GM23338 (cell line): ENCODE data around the gene COQ6. TPM values are rescaled to one million over a fixed set of nuclear protein-coding genes. Genes with fewer than 3 reads are reported as not detected.

Source experiments
- ATAC-seq: fragments of 200-7000 bp; cut with Tn5 transposase; 3 replicates; pipeline ENCODE4 v1.9.1; 2020
- DNase-seq: peaks from one replicate; pipeline ENCODE4 v3.0.0-alpha.2; 2015; ENCODE audit warnings: low spot score
- H2AFZ ChIP-seq: fragments of 200-600 bp; sonication (generic); 2 replicates; pipeline ENCODE4 v1.8.0; 2016; ENCODE audit warnings: antibody characterized with exemption, mild to moderate bottlenecking, moderate library complexity
- H3F3A ChIP-seq: fragments of 200-600 bp; sonication (generic); replicated peaks from 2 replicates; pipeline ENCODE4 v1.8.0; 2017; ENCODE audit warnings: antibody characterized with exemption, mixed run types, low read depth
- H3K27ac ChIP-seq: fragments of 200-600 bp; sonication (generic); 2 replicates; pipeline ENCODE4 v1.6.1; 2016; ENCODE audit warnings: low read depth
- H3K27me3 ChIP-seq: fragments of 200-600 bp; sonication (generic); 2 replicates; pipeline ENCODE4 v1.8.0; 2016; ENCODE audit warnings: mild to moderate bottlenecking, mixed run types, moderate library complexity; ENCODE audit not compliant: insufficient read depth
- H3K36me3 ChIP-seq: fragments of 200-600 bp; sonication (generic); 2 replicates; pipeline ENCODE4 v1.8.0; 2016; ENCODE audit warnings: mild to moderate bottlenecking; ENCODE audit not compliant: insufficient read depth
- H3K4me1 ChIP-seq: fragments of 200-600 bp; sonication (generic); 2 replicates; pipeline ENCODE4 v1.8.0; 2016; ENCODE audit warnings: mild to moderate bottlenecking, moderate library complexity; ENCODE audit not compliant: insufficient read depth
- H3K4me2 ChIP-seq: fragments of 200-600 bp; sonication (generic); 2 replicates; pipeline ENCODE4 v1.7.1; 2017; ENCODE audit warnings: mixed run types
- H3K4me3 ChIP-seq: fragments of 200-600 bp; sonication (generic); 2 replicates; pipeline ENCODE4 v1.6.1; 2016; ENCODE audit warnings: mixed run types
- H3K79me2 ChIP-seq: fragments of 200-600 bp; sonication (generic); replicated peaks from 2 replicates; pipeline ENCODE4 v1.8.0; 2017; ENCODE audit warnings: mild to moderate bottlenecking; ENCODE audit not compliant: insufficient read depth
- H3K9me2 ChIP-seq: fragments of 200-600 bp; sonication (generic); 2 replicates; pipeline ENCODE4 v1.8.0; 2017; ENCODE audit not compliant: insufficient read depth
- H4K20me1 ChIP-seq: fragments of 200-600 bp; sonication (generic); replicated peaks from 2 replicates; pipeline ENCODE4 v1.8.0; 2017; ENCODE audit warnings: mild to moderate bottlenecking; ENCODE audit not compliant: insufficient read depth
- H3K27ac Mint-ChIP-seq: 2 replicates; pipeline ENCODE4 v1.8.0; 2020; ENCODE audit warnings: inconsistent platforms, mild to moderate bottlenecking, moderate library complexity, mixed read lengths
- H3K27me3 Mint-ChIP-seq: 3 replicates; pipeline ENCODE4 v1.8.0; 2022; ENCODE audit warnings: low read depth, mild to moderate bottlenecking, moderate library complexity, mixed read lengths, inconsistent platforms; ENCODE audit not compliant: insufficient read depth, poor library complexity
- H3K36me3 Mint-ChIP-seq: 3 replicates; pipeline ENCODE4 v1.8.0; 2021; ENCODE audit warnings: low read depth, mild to moderate bottlenecking, inconsistent platforms, moderate library complexity, mixed read lengths
- H3K4me1 Mint-ChIP-seq: 3 replicates; pipeline ENCODE4 v1.8.0; 2020; ENCODE audit warnings: mild to moderate bottlenecking, inconsistent platforms, mixed read lengths
- H3K4me3 Mint-ChIP-seq: 3 replicates; pipeline ENCODE4 v1.8.0; 2021; ENCODE audit warnings: moderate library complexity, mild to moderate bottlenecking, inconsistent platforms, mixed read lengths
- H3K9me3 Mint-ChIP-seq: 3 replicates; pipeline ENCODE4 v1.8.0; 2020; ENCODE audit warnings: moderate library complexity, mild to moderate bottlenecking, inconsistent platforms, mixed read lengths
- CREB1 ChIP-seq: fragments of 250-450 bp; sonication (Bioruptor Pico); IDR thresholded peaks from 2 replicates; pipeline ENCODE4 v1.5.0; 2020; ENCODE audit warnings: low read depth, mild to moderate bottlenecking, moderate library complexity
- polyA plus RNA-seq: library from polyadenylated mRNA; unstranded; fragments of >200 nt; fragmentation: Nextera tagmentation; extraction: Ambion mirVana; gene quantifications from 2 replicates; pipeline ENCODE4 v1.2.1, GENCODE V29; 2016
- total RNA-seq: library from RNA; depleted of rRNA; stranded (reverse); fragments of >200 nt; shearing (Covaris generic); gene quantifications from 2 replicates; pipeline ENCODE4 v1.2.3, GENCODE V29; 2014
- TF ChIP-seq, protein P1 (sequence below): fragments of 250-450 bp; sonication (Bioruptor Pico); IDR thresholded peaks from 2 replicates; pipeline ENCODE4 v1.5.0; 2020; ENCODE audit warnings: mild to moderate bottlenecking, moderate library complexity
- TF ChIP-seq, protein P2 (sequence below): IDR thresholded peaks from 2 replicates; pipeline ENCODE4 v1.6.1; 2016; ENCODE audit warnings: antibody characterized with exemption
- TF ChIP-seq, protein P3 (sequence below): IDR thresholded peaks from one replicate; pipeline ENCODE4 v1.6.1; 2018; ENCODE audit warnings: antibody characterized with exemption; ENCODE audit not compliant: unreplicated experiment

COQ6 gene
- total and polyA plus RNA-seq, 2 experiments from 2014 or later, result 6.8 to 13.8 TPM

DNA sequence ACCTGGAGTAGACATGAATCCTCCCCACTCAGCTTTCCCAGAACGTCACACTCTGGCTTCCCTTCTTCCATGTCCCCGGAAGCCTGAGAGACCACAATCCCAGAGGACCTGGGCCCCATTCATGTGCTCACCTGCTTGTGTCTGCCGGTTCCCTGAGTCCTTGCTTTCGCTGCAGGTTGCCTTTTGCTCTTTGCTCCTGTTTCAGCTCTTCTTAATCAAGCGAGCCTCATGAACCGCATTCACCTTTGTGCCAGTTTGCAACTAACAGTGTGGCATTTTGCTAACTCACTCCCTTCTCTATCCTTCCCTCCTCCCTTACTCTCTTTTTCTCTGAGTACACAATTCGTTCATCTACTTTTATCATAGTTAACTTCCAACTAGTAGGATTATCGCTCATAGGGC lies 45.9 kb downstream of the COQ6 start (continued):
- TF ChIP-seq, protein P1, sequence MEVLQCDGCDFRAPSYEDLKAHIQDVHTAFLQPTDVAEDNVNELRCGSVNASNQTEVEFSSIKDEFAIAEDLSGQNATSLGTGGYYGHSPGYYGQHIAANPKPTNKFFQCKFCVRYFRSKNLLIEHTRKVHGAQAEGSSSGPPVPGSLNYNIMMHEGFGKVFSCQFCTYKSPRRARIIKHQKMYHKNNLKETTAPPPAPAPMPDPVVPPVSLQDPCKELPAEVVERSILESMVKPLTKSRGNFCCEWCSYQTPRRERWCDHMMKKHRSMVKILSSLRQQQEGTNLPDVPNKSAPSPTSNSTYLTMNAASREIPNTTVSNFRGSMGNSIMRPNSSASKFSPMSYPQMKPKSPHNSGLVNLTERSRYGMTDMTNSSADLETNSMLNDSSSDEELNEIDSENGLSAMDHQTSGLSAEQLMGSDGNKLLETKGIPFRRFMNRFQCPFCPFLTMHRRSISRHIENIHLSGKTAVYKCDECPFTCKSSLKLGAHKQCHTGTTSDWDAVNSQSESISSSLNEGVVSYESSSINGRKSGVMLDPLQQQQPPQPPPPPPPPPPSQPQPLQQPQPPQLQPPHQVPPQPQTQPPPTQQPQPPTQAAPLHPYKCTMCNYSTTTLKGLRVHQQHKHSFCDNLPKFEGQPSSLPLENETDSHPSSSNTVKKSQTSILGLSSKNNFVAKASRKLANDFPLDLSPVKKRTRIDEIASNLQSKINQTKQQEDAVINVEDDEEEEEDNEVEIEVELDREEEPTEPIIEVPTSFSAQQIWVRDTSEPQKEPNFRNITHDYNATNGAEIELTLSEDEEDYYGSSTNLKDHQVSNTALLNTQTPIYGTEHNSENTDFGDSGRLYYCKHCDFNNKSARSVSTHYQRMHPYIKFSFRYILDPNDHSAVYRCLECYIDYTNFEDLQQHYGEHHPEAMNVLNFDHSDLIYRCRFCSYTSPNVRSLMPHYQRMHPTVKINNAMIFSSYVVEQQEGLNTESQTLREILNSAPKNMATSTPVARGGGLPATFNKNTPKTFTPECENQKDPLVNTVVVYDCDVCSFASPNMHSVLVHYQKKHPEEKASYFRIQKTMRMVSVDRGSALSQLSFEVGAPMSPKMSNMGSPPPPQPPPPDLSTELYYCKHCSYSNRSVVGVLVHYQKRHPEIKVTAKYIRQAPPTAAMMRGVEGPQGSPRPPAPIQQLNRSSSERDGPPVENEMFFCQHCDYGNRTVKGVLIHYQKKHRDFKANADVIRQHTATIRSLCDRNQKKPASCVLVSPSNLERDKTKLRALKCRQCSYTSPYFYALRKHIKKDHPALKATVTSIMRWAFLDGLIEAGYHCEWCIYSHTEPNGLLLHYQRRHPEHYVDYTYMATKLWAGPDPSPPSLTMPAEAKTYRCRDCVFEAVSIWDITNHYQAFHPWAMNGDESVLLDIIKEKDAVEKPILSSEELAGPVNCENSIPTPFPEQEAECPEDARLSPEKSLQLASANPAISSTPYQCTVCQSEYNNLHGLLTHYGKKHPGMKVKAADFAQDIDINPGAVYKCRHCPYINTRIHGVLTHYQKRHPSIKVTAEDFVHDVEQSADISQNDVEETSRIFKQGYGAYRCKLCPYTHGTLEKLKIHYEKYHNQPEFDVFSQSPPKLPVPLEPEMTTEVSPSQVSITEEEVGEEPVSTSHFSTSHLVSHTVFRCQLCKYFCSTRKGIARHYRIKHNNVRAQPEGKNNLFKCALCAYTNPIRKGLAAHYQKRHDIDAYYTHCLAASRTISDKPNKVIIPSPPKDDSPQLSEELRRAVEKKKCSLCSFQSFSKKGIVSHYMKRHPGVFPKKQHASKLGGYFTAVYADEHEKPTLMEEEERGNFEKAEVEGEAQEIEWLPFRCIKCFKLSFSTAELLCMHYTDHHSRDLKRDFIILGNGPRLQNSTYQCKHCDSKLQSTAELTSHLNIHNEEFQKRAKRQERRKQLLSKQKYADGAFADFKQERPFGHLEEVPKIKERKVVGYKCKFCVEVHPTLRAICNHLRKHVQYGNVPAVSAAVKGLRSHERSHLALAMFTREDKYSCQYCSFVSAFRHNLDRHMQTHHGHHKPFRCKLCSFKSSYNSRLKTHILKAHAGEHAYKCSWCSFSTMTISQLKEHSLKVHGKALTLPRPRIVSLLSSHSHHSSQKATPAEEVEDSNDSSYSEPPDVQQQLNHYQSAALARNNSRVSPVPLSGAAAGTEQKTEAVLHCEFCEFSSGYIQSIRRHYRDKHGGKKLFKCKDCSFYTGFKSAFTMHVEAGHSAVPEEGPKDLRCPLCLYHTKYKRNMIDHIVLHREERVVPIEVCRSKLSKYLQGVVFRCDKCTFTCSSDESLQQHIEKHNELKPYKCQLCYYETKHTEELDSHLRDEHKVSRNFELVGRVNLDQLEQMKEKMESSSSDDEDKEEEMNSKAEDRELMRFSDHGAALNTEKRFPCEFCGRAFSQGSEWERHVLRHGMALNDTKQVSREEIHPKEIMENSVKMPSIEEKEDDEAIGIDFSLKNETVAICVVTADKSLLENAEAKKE, result no peak
- TF ChIP-seq CREB1, result no peak
- TF ChIP-seq, protein P2, sequence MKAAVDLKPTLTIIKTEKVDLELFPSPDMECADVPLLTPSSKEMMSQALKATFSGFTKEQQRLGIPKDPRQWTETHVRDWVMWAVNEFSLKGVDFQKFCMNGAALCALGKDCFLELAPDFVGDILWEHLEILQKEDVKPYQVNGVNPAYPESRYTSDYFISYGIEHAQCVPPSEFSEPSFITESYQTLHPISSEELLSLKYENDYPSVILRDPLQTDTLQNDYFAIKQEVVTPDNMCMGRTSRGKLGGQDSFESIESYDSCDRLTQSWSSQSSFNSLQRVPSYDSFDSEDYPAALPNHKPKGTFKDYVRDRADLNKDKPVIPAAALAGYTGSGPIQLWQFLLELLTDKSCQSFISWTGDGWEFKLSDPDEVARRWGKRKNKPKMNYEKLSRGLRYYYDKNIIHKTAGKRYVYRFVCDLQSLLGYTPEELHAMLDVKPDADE, result no peak

DNA sequence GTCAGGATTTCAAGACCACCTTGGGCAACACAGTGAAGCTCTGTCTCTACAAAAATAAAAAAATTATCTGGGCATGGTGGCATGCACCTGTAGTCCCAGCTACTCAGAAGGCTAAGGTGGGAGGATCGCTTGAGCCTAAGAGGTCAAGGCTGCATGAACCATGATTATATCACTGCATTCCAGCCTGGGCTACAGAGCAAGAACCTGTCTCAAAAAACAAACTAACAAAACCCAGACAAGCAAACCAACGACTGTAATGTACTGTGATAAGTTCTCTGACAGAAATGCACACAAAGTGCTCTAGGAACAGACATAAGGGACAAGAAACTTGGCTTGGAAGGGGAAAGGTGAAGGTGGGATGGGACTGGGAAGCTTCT lies 46.6 kb downstream of the COQ6 start:
- Histone ChIP-seq H3K27ac (no peak overlapping the region), H3K4me3 (no peak overlapping the region), H2AFZ (no peak overlapping the region), H3K27me3 (no peaks in the 10 kb centered on the region), H3F3A (no peaks in the 10 kb centered on the region), H3K4me1 (no peaks in the 10 kb centered on the region), H3K9me2 (no peaks in the 10 kb centered on the region), H3K79me2 (no peaks in the 10 kb centered on the region), H4K20me1 (no peaks in the 10 kb centered on the region; the same call in 1 of the 2 replicates), H3K4me2 (no peak overlapping the region), H3K36me3 (no peaks in the 10 kb centered on the region)
- Mint-ChIP-seq H3K9me3 (no peaks in the 10 kb centered on the region), H3K4me3 (no peak overlapping the region), H3K4me1 (no peaks in the 10 kb centered on the region), H3K27ac (no peak overlapping the region), H3K36me3 (no peaks in the 10 kb centered on the region), H3K27me3 (peaks cover 2% of the 10 kb centered on the region)
- no peak for ATAC-seq
- DNase-seq, result no peak
- TF ChIP-seq, protein P3, sequence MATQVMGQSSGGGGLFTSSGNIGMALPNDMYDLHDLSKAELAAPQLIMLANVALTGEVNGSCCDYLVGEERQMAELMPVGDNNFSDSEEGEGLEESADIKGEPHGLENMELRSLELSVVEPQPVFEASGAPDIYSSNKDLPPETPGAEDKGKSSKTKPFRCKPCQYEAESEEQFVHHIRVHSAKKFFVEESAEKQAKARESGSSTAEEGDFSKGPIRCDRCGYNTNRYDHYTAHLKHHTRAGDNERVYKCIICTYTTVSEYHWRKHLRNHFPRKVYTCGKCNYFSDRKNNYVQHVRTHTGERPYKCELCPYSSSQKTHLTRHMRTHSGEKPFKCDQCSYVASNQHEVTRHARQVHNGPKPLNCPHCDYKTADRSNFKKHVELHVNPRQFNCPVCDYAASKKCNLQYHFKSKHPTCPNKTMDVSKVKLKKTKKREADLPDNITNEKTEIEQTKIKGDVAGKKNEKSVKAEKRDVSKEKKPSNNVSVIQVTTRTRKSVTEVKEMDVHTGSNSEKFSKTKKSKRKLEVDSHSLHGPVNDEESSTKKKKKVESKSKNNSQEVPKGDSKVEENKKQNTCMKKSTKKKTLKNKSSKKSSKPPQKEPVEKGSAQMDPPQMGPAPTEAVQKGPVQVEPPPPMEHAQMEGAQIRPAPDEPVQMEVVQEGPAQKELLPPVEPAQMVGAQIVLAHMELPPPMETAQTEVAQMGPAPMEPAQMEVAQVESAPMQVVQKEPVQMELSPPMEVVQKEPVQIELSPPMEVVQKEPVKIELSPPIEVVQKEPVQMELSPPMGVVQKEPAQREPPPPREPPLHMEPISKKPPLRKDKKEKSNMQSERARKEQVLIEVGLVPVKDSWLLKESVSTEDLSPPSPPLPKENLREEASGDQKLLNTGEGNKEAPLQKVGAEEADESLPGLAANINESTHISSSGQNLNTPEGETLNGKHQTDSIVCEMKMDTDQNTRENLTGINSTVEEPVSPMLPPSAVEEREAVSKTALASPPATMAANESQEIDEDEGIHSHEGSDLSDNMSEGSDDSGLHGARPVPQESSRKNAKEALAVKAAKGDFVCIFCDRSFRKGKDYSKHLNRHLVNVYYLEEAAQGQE, result no peak
- TF ChIP-seq, protein P1, result no peak
